Spleen (tissue), 7 donors: ENCODE measurements around the gene PRRX2.

ENCODE experiments used
- CTCF ChIP-seq, 11 experiments: fragments of 200-600 bp in 7 of 11; fragments of 450-650 bp in 4 of 11; sonication (generic) in 4 of 11; IDR thresholded peaks in 8 of 11; conservative IDR thresholded peaks in 3 of 11; 1 replicate in 7 of 11; 2 replicates in 4 of 11; pipeline versions ENCODE4 v1.4.0 to v1.8.0; 2016 to 2021; ENCODE audit warnings: antibody characterized with exemption in 11 of 11, inconsistent platforms in 4 of 11, mild to moderate bottlenecking in 1 of 11
- POLR2A ChIP-seq, 3 donors: fragments of 450-650 bp; IDR thresholded peaks; one replicate each; pipeline ENCODE4 v1.5.1; 2017; ENCODE audit warnings: antibody characterized with exemption in 3 of 3, mild to moderate bottlenecking in 1 of 3
- donor health status: DM: no; HTN: no; CAD: no; lungs with moderate emphysema.
- donor health status: DM: no; HTN: no; CAD: no.
- donor health status: DM: no; HTN: no; CAD: no.

GRCh38 chr9:129737479-129738274, 72.2 kb downstream of the PRRX2 start:
- TF ChIP-seq POLR2A (IDR thresholded peaks at IDR 0.05), result no peak
- TF ChIP-seq CTCF (IDR thresholded peaks at IDR 0.05 in 8 of 11, conservative IDR thresholded peaks at IDR 0.05 in 3 of 11), result peak; percentile 84 to 99 (median 97)
